Islet of Langerhans (tissue), 1 donor: ENCODE results near the gene DSG2.

Experiments
- FAIRE-seq: peaks from one replicate; lab custom pipeline; 2011; peaks lifted over from hg19 to GRCh38; lab: Jason Lieb, UNC

Gene DSG2

GRCh38 chr18:31590570-31590969 is 92.6 kb downstream of the DSG2 start:
- FAIRE-seq: no peak

- no peak for FAIRE-seq
These were observed 93.1 kb downstream of the DSG2 start for GRCh38 chr18:31591113-31591512.

DNA sequence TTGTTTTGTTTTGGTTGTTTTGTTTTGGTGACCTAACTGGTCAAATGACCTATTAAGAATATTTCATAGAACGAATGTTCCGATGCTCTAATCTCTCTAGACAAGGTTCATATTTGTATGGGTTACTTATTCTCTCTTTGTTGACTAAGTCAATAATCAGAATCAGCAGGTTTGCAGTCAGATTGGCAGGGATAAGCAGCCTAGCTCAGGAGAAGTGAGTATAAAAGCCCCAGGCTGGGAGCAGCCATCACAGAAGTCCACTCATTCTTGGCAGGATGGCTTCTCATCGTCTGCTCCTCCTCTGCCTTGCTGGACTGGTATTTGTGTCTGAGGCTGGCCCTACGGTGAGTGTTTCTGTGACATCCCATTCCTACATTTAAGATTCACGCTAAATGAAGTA is 93.7 kb downstream of the DSG2 start, which contains the start of gene TTR:
TSS of gene TTR (plus strand) at position 250 of the 400 bp plus-strand sequence. CDS start at position 276, 26 bp downstream.
- peak; percentile 98 for FAIRE-seq

DNA sequence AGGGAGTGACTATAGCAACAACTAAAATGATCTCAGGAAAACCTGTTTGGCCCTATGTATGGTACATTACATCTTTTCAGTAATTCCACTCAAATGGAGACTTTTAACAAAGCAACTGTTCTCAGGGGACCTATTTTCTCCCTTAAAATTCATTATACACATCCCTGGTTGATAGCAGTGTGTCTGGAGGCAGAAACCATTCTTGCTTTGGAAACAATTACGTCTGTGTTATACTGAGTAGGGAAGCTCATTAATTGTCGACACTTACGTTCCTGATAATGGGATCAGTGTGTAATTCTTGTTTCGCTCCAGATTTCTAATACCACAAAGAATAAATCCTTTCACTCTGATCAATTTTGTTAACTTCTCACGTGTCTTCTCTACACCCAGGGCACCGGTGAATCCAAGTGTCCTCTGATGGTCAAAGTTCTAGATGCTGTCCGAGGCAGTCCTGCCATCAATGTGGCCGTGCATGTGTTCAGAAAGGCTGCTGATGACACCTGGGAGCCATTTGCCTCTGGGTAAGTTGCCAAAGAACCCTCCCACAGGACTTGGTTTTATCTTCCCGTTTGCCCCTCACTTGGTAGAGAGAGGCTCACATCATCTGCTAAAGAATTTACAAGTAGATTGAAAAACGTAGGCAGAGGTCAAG is 94.7 kb downstream of the DSG2 start:
- FAIRE-seq: peak; percentile 68

GRCh38 chr18:31595121-31595771 is 97.3 kb downstream of the DSG2 start:
- no peak for FAIRE-seq

DNA sequence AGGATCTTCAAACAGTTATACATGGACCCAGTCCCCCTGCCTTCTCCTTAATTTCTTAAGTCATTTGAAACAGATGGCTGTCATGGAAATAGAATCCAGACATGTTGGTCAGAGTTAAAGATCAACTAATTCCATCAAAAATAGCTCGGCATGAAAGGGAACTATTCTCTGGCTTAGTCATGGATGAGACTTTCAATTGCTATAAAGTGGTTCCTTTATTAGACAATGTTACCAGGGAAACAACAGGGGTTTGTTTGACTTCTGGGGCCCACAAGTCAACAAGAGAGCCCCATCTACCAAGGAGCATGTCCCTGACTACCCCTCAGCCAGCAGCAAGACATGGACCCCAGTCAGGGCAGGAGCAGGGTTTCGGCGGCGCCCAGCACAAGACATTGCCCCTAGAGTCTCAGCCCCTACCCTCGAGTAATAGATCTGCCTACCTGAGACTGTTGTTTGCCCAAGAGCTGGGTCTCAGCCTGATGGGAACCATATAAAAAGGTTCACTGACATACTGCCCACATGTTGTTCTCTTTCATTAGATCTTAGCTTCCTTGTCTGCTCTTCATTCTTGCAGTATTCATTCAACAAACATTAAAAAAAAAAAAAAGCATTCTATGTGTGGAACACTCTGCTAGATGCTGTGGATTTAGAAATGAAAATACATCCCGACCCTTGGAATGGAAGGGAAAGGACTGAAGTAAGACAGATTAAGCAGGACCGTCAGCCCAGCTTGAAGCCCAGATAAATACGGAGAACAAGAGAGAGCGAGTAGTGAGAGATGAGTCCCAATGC is 98.3 kb downstream of the DSG2 start:
- peak; percentile 87 for FAIRE-seq

- no peak for FAIRE-seq
These were observed 100.2 kb downstream of the DSG2 start for GRCh38 chr18:31598021-31598805.
